NOMO-1 treated with DMSO at 0.1 percent for 48 hours (cell line): ENCODE data around the gene ZNF652.
A peak's percentile ranks its signal among the peaks of the same experiment; 100 is the strongest.
"Not testable (repeated sequence)": the region's sequence is repeated elsewhere in the genome, so short reads cannot be mapped to it uniquely, and the experiment has no call there.

Experiments used
- DNase-seq: peaks from one replicate; lab custom pipeline; 2025; ENCODE audit not compliant: unreplicated experiment; lab: John Stamatoyannopoulos, UW

ZNF652 gene

GRCh38 chr17:49361902-49362722, at the start of gene ZNF652:
Gene ZNF652 (minus strand): TSS chr17:49362250. CDS start chr17:49317725, 44,525 bp downstream.
- DNase-seq, result peak; percentile 79

GRCh38 chr17:49409066-49409465, 47.0 kb upstream of the ZNF652 start:
- DNase-seq, result no peak

DNA sequence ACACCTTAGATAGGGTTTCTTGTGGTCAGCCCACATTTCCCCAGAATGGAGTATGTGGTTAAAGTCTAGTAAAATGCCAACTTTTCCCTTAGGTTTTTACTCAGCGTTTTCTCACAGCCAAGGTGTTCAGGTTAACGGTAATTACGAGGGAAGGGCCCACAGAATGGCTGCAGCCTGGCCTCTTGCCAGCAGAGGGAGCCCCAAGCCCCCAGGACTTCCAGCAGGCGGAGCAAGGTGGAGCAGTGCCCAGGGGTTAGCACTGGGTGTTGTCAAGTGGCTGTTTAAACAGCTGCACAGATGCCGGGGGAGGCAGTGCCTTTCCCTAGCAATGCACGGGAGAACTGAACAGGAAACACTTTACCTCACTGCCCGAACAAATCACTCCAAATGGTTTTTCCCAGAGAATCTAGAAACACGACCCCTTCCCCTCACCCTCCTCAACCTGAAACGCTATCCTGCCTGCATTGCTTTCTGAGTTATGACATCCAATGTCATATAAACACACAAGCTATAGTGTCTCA, 46.0 kb upstream of the ZNF652 start:
- peak; percentile 46 for DNase-seq

GRCh38 chr17:49407086-49407485, 45.0 kb upstream of the ZNF652 start:
- no peak for DNase-seq

DNA sequence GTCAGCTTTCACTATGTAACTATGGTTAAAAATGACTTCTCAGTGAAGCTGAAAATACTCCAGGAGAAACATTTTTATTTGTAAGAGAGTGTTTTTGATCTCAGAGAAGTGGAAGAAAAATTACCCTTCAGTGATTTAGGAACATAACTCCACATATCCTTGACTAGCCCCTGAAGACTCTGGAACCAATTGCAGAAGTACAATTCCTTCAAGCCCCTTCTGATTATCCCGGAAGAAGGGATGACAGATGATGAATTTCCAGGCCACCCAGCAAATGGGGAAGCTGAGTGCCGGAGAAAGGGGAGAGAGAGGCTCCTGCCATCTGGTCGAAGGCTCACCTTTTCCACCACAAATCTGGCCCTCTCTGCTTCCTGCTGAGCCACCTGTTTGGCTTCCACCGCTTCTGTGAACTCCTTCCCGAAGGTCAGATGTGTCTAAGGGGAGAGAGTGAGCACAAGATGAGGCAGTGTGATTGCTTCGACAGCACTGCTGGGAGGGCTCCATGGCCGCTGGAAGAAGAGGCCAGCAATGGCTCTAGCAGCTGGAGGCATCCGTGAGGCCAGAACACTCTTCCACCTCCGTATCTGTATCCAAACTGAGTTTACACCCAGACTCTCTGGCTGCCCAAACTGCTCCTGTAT, 44.5 kb upstream of the ZNF652 start:
- no peak for DNase-seq

GRCh38 chr17:49404906-49405305, 42.9 kb upstream of the ZNF652 start:
- DNase-seq, result no peak

- no peak for DNase-seq
These were observed 42.3 kb upstream of the ZNF652 start for GRCh38 chr17:49404361-49404760.

GRCh38 chr17:49403514-49404289, 41.7 kb upstream of the ZNF652 start:
- DNase-seq, result no peak

GRCh38 chr17:49402706-49403105, 40.7 kb upstream of the ZNF652 start:
- DNase-seq, result no peak

DNA sequence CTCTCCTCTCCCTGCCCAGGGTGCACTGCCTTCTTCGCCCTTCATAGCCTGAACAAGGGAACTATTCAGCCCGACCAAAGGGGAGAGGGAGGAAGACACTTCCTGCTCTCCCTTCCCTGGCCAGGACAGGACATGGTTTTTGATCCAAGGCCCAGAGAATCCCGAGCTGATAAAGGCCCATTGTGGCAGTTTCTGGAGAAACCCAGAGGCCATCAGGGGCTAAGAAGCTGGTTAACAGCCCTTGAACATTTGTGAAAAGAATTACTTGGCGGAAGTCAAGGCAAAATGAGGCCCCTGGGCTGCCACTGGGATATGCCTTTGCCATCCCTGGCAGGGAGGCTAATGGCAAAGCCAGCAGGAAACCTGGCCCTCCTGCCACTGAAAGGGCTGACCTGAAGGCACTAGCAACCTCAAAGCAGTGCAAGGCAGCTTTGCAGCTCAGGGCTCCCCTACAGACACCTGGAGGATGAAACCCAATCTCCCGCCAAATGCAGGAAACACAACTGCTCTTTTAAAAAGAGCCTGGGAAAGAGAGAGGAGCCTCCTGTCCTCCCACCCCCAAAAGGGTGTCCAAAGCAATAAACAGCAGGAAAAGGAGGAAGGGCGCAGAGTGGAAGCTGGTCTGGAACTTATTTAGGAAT, 40.0 kb upstream of the ZNF652 start:
- DNase-seq, result no peak

DNA sequence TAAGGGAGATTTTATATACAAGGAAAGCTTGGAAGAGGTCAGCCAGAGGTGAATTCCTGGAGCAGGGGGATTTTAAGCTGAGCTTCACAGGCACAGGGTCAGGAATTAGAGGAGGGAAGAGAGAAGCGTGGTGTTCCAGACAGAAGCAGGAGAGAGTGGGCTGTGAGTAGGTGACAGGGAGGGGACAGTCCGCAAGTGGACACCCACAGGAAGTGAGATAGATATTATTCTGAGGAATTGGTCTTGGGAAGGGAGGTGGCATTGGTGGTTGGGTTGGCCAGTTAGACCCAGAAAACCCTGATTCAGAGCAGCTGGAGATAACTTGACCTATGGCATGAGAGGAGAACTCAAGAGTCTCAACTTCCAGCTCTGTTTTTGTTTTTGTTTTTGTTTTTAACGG, 37.9 kb upstream of the ZNF652 start:
- DNase-seq, result no peak

- DNase-seq, result no peak
These were observed 35.5 kb upstream of the ZNF652 start for GRCh38 chr17:49397586-49397985.

GRCh38 chr17:49393491-49394255, 31.6 kb upstream of the ZNF652 start:
- peak; percentile 20 for DNase-seq

DNA sequence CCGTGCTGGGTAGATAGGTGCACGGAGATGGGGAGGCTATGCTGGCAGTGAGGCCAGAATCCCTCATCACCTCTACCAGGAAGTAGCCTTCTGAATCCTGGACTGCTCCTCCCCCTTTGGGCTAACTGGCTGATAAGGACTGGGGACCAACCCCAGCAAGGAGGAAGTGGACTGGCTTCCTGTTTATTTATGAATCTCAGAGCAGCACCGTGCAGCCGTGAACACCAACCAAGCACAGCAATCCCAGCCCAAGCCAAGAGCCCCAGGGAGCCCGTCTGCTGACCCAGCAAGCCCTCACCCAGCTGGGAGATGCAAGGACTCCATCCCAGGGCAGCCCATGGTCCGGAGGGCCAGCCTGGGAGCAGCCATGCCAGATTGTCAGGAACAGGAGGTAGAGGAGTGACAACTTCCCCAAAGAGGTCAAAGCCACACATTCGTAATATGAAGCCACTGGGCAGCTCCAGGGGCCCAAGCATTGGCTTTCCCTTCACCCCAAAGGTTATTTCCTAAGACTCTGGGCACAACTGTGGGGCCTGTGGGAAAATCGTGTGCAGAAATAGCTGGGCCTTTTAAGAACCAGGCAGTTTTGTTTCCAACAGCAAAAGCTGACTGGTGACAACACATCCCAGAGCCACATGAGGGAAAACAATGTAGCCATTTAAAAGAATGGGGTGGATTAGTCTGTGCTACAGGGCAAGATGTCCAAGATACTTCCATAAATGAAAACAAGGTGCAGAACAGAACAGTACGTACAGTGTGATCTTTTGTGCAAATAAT, 28.7 kb upstream of the ZNF652 start:
- peak; percentile 75 for DNase-seq

GRCh38 chr17:49389514-49390347, 27.7 kb upstream of the ZNF652 start:
- DNase-seq, result not testable (repeated sequence)

DNA sequence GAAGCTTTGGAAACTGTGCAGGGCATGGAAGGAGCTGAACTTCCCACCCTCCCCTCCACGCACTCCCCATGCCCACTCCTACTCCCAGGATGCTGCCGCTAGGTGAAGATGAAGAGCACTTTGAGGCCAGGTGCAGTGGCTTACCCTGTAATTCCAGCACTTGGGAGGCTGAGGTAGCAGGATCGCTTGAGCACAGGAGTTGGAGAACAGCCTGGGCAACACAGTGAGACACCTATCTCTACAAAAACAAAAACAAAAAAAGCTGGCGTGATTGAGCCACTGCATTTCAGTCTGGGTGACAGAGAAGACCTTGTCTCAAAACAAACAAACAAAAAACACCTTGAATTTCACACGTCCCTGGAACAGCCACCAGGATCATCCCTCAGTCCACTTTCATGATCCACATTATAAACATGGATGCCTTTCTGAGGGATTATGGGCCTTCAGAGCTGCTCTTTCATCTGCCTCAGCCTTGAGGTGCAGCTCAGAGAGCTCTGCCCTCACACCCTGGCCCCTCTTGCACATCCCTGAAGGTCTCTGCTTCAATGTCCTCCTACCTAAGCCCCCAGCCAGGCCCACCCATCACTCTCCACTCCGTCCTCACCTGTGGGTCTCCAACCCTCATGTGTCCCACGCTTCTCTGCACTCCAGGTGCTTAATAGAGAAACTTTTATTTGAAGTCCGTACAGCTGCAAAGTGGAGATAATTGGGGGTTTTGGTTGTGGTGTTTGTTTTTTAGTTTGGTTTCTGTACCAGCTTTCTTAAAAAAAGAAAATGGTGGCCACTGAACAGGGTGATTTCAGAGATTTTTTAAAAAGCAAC, 26.9 kb upstream of the ZNF652 start:
- DNase-seq, result no peak

- DNase-seq, result peak; percentile 59
These were observed 26.2 kb upstream of the ZNF652 start for GRCh38 chr17:49388290-49388640.
